Vagina (tissue), 2 donors: Measurements from ENCODE around the gene LVRN.

ENCODE experiments used
- POLR2AphosphoS5 ChIP-seq, 2 donors: sonication (generic); formaldehyde crosslinking; IDR thresholded peaks; one replicate each; pipeline ENCODE4 v1.9.0; 2017; ENCODE audit warnings: antibody characterized with exemption in 2 of 2, mild to moderate bottlenecking in 2 of 2, low read depth in 1 of 2; ENCODE audit not compliant: insufficient read depth in 1 of 2
- TF ChIP-seq, protein P1 (sequence below), 3 experiments: fragments of 450-650 bp in 2 of 3; fragments of 200-600 bp in 1 of 3; sonication (generic) in 1 of 3; IDR thresholded peaks; one replicate each; pipeline ENCODE4 v1.5.1; 2017 to 2019; ENCODE audit warnings: antibody characterized with exemption in 3 of 3, mild to moderate bottlenecking in 2 of 3, moderate library complexity in 2 of 3

DNA sequence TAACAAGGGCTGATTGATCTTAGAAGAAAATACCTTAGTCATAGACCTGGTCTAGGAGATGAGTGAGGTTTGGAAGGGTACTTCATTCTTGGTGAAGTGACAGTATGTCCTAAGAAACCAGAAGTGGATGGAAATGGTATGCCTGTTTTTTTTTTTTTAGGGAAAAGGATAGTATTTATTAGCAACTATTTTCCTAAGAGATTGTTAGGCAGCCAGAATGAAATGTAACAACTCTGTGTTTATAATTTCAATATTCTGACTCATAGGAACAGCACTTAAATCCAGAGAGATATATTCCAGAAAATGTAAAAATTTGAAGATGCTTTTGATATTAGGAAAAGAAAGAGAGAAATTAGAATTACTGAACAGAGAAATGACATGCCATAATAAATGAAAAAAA lies 48.8 kb downstream of the LVRN start:
- TF ChIP-seq, protein P1, sequence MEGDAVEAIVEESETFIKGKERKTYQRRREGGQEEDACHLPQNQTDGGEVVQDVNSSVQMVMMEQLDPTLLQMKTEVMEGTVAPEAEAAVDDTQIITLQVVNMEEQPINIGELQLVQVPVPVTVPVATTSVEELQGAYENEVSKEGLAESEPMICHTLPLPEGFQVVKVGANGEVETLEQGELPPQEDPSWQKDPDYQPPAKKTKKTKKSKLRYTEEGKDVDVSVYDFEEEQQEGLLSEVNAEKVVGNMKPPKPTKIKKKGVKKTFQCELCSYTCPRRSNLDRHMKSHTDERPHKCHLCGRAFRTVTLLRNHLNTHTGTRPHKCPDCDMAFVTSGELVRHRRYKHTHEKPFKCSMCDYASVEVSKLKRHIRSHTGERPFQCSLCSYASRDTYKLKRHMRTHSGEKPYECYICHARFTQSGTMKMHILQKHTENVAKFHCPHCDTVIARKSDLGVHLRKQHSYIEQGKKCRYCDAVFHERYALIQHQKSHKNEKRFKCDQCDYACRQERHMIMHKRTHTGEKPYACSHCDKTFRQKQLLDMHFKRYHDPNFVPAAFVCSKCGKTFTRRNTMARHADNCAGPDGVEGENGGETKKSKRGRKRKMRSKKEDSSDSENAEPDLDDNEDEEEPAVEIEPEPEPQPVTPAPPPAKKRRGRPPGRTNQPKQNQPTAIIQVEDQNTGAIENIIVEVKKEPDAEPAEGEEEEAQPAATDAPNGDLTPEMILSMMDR (IDR thresholded peaks at IDR 0.05), result no peak
- no peak for TF ChIP-seq POLR2AphosphoS5 (IDR thresholded peaks at IDR 0.05; ENCODE audit: insufficient read depth in 1 of 2, low read depth in 1 of 2)
